SIG-M5 treated with dmso at 0.1 percent for 504 hours (cell line): ENCODE results near the gene C1orf174.

ENCODE experiments used
- DNase-seq: peaks from one replicate; lab custom pipeline; 2025; ENCODE audit not compliant: unreplicated experiment; lab: John Stamatoyannopoulos, UW

C1orf174 gene

GRCh38 chr1:3910857-3911845 lies 11.1 kb upstream of the C1orf174 start:
- DNase-seq, result peak; percentile 44

- DNase-seq, result no peak
Measured at GRCh38 chr1:3910049-3910731, 10.1 kb upstream of the C1orf174 start.

- no peak for DNase-seq
Measured at GRCh38 chr1:3909615-3910014, 9.5 kb upstream of the C1orf174 start.

- no peak for DNase-seq
Measured at GRCh38 chr1:3908886-3909517, 8.9 kb upstream of the C1orf174 start.

GRCh38 chr1:3907621-3908165 lies 7.6 kb upstream of the C1orf174 start:
- DNase-seq, result no peak

- DNase-seq, result peak; percentile 23
Measured at GRCh38 chr1:3907031-3907534, 7.0 kb upstream of the C1orf174 start.

- no peak for DNase-seq
Measured at GRCh38 chr1:3906672-3907020, 6.6 kb upstream of the C1orf174 start.

- DNase-seq, result no peak
Measured at GRCh38 chr1:3905953-3906671, 6.0 kb upstream of the C1orf174 start.

GRCh38 chr1:3905266-3905952 lies 5.3 kb upstream of the C1orf174 start:
- DNase-seq, result no peak

GRCh38 chr1:3904843-3905185 lies 4.7 kb upstream of the C1orf174 start:
- DNase-seq, result no peak

GRCh38 chr1:3904006-3904842 lies 4.2 kb upstream of the C1orf174 start:
- DNase-seq, result no peak

- DNase-seq, result no peak
Measured at GRCh38 chr1:3903141-3904005, 3.3 kb upstream of the C1orf174 start.

- DNase-seq, result no peak
Measured at GRCh38 chr1:3902571-3903091, 2.6 kb upstream of the C1orf174 start.

- no peak for DNase-seq
Measured at GRCh38 chr1:3902111-3902511, 2.0 kb upstream of the C1orf174 start.

- DNase-seq, result peak; percentile 83
Measured at GRCh38 chr1:3900969-3901529, 977 bp upstream of the C1orf174 start.

GRCh38 chr1:3899754-3900149 lies 320 bp downstream of the C1orf174 start:
- no peak for DNase-seq

GRCh38 chr1:3898994-3899753 lies 898 bp downstream of the C1orf174 start:
- peak; percentile 21 for DNase-seq
